GM03348 (cell line): ENCODE results near the gene HMG20A.

ENCODE experiments used
- DNase-seq: peaks from one replicate; pipeline ENCODE4 v3.0.0; 2012; ENCODE audit warnings: low spot score

The HMG20A gene

DNA sequence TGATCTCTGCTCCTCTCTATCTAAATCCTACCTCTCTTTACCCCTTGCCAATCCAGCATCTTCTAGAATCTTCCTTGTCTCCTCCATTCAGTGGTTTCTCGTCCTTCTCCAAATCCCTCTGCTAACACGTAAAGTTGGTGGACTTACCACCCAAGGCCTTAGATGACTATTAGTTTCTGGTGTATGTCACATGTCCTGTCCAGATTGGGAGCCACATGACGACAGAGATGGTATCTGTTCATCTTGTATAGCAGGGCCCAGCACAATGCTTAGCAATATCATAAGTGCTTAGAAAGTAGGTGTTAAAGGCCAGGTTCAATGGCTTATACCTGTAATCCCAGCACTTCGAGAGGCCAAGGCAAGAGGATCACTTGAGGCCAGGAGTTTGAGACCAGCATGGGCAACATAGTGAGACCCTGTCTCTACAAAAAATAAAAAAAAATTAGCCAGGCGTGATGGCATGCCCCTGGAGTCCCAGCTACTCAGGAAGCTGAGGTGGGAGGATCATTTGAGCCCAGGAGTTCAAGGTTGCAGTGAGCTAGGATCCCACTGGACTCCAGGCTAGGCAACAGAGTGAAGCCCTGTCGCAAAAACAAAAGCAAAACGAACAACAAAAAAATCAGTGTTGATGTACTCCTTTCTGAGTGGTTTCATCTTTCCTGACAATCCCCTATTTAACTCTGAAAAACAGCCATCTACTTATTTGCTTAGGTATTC, 81.8 kb downstream of the HMG20A start:
- no peak for DNase-seq

DNA sequence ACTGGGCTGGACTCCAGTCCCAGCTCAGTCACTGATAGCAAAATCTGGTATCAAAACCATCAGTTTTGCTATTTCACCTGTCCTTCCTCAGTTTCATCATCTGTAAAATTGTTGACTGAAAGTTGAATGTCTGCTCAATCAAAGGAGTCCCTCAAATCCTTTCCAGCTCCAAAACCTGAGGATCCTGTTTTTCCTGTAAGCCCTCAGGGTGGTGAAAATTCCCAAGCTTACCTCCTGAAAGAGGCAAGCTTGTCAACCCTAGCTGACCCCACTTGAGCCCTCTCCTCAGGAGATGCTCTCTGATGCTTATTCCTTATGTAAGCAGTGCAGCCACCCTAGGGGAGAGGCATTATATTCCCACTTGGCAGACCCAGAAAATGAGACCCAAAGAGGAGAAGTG, 82.6 kb downstream of the HMG20A start:
- DNase-seq = no peak

GRCh38 chr15:77503764-77504163, 83.1 kb downstream of the HMG20A start:
- DNase-seq = no peak

- no peak for DNase-seq
These were observed 83.6 kb downstream of the HMG20A start for GRCh38 chr15:77504306-77504705.

GRCh38 chr15:77504871-77505270, 84.2 kb downstream of the HMG20A start:
- no peak for DNase-seq

DNA sequence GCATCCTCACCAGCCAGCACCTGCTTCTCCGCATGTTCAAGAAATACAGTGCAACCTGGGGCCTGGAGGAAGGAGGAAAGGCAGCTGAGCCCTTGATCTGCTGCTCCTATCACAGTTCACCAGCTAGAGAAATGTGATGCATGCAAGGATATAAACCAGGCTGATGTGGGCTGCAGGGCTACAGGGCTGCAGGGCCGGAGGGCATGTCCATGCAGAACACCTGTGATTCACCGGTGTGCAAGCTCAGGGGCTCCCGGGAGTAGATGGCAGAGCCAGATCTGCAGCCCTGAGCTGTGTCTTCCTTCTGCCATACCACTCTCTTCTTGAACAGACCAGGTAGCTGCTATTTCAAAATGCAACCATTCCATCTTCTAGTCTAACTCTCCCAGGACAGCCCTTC, 84.9 kb downstream of the HMG20A start:
- no peak for DNase-seq

DNA sequence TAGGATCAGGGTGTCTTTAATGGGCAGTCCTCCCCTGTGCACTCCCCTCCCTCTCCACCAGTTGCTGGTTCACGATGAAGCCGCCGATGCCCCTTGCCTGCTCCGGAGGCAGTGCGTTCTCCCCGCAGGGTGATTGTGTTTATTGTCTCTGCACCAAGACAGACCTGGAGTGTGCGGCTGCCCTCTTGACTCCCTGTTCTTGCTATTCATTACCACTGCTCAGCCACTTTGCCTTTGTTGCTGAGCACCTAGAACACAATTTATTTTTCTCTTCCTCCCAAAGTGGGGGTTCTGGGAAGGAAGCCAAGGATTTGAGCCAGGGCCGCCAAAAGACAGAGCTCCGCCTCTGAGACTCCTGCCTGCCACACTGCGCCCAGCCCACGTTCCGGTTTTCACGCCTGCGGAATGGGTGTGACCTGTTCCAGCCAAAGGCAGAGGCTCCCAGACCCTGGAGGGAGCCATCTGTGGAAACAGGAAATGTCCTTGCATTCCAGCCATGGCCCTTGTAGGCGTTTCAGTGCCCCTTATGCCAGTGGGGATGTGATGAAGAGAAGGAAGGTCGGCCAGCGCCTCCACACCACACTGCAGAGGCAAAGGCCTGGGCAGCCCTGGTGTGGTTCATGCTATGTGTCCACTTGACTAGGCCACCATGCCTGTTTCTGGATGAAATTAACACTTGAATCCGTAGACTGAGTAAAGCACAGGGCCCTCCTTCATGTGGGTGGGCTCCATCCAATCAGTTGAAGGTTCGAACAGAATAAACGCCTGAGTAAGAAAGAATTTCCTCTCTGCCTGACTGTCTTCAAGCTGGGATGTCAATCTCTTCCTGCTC, 85.8 kb downstream of the HMG20A start:
- no peak for DNase-seq

DNA sequence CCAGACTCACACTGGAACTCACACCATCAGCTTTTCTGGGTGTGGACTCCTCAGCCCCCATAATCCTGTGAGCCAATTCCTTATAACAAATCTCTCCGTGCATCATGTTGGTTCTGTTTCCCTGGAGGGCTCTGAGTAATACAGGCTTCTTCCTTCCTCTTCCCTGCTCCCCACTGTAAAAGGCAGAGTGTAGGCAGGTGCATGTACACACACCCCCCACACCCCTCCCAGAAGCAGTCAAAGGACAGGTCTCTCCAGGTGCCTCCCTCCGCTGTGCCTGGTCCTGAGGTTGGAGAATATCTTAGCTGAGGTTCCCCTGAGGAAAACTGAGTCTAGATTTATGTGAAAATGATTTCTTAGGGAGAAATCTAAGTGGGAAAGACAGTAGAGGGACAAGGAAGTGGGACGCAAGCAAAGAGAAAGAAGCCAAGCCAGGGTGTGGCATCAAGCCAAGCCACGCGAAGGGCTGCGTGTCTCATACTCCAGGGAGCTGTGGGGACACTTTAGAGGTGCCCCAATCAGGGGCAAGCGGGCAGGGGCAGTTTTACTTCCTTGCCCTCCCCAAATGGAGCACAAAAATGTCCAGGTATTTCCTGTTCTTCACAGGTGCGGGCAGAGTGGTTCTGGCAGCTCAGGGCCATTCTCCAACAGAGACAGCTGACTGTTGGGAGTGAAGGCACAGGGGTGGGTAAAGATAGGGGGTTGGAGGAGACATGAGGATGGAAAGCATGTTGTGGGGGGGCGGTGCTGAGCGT, 86.6 kb downstream of the HMG20A start:
- DNase-seq = no peak

GRCh38 chr15:77507911-77508310, 87.2 kb downstream of the HMG20A start:
- peak; percentile 56 for DNase-seq

- peak; percentile 46 for DNase-seq
These were observed 88.0 kb downstream of the HMG20A start for GRCh38 chr15:77508541-77509243.

DNA sequence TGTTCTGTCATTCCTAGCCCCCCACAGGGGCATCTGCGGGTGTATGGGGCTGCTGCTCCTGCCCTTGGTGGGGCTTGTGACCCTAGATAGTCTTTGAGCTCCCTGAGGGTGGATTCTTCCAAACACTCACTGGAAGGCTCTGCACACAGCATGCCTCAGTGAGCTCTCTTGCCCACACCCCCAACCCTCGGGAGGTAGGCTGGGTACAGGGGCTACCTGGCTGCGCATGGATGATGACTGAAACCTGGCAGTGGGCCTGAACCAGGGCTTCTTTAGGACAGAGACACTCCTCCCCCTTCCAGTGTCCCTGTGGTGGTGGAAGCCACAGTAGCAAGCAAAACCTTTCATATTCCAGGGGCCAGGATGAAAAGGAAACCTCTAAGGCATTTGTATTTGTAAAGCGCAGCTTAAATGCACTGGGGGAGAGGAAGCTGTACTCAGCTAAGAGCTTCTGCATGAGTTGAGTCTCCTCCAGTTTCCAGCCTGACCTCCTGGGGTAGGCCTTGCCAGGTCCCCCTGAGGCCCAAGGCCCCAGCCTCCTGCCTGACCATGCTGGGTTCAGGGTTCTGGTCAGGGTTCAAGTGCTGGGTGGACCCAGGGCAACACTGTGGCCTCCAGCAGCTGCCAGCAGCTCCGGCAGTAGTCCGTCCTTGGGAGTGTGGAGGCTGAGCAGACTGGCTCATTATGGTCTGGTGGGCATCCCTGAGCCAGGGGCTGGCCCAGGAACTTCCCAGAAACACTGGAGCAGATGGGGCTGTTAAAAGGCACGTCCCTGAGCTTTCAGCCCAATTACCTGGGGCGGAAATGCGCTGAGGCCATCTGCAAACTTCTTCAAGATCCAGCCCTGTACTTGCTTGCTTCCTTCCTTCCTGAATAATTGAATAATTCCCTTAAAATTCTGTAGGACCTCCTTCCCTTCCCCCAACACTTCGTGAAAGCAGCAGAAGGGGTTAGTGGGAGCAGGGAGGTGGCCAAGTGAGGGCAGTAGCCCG, 89.7 kb downstream of the HMG20A start:
- no peak for DNase-seq

DNA sequence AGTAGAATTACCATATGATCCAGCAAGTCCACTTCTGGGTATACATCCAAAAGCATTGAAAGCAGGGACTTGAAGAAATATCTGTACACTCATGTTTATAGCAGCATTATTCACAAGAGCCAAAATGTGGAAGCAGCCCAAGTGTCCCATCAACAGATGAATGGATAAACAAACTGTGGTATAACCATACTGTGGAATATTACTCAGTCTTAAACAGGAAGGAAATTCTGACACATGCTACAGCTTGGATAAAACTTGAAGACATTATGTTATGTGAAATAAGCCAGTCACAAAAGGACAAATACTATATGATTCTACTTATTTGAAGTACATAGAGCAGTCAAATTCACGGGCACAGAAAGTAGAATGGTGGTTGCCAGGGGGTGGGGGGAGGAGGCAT, 91.2 kb downstream of the HMG20A start:
- no peak for DNase-seq

DNA sequence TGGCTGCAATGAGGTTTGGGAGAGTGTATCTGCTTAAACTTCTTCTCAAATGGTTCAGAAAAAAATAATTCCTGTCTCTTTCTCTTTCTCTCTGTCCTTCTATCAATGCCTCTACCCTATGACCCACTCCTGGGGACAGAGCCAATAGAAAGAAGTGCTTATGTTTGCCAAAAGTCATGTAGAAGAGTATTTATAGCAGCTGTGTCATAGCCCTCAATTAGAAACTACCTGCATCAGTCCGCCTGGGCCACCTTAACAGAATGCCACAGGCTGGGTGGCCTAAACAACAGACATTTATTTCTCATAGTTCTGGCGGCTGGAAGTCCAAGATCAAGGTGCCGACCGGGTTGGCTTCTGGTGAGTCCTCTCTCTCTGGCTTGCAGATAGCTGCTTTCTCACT, 92.5 kb downstream of the HMG20A start:
- DNase-seq = no peak

DNA sequence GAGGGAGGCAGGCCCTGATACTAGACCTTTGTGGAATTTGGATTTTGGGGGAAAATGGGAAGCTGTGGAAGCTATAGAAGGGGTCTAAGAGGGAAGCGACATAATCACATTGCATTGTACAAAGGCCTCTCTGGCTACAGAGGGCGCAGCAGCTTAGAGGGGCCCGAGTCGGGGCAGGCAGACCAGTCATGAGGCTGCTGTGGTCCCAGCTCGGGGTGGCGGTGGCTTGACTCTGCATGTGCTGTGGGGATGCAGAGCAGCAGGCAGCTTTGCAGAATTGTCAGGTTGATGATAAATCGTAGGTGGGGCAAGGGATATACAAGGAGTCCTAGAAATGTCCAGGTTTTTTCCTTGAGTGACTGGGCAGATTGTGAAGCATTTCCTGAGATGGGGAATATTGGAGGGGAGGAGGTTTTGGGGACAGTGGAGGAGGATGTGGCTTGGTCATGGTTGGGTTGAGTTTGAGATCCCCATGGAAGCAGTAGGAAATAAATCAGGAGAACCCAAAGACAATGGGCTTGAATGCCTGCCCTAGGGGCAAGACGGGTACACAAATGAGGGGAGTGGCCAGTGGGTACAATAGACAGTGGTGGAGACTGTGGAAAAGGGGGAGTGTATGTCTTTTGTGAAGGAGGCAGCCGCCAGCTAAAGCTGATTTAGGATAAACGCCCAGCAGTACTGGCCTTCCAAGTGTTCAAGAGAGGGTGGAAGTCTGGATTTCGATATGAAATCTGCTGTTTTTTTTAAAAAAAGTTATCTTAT, 94.1 kb downstream of the HMG20A start:
- no peak for DNase-seq

- no peak for DNase-seq
These were observed 94.9 kb downstream of the HMG20A start for GRCh38 chr15:77515613-77516012.

DNA sequence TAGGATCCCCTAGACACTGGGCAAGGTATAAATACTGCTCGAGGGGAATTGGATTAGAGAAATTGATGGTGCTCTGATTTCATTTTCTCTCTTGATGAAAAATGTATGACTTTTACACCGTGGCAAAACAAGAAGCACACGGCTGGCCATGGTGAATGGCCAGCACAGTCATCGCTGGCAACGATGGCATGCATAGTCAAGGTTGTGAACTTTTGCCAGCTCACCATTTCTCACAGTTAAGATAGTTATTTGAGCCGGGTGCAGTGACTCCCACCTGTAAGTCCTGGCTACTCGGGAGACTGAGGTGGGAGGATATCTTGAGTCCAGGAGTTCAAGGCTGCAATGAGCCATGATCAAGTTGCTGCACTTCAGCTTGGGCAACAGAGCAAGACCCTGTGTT, 95.4 kb downstream of the HMG20A start:
- DNase-seq = no peak

- no peak for DNase-seq
These were observed 96.1 kb downstream of the HMG20A start for GRCh38 chr15:77516786-77517185.

DNA sequence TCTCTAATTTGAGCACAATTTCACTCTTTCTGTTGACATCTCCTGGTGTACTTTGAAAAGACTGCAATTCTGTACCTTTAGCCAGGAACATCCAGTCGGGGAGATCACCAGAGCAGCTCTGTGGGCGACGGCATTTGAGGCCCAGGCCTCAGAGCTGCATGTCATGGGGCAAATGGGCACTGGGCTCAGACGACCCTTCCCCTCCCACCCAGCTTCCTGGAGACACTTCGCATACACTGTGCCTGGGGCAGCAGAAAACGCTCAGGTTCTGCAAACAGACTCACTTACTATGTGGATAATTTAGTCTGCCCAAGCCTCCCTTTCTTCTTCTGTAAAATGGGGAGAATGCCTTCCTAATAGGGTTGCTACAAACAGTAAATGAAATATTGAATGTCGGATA, 96.9 kb downstream of the HMG20A start:
- no peak for DNase-seq

- no peak for DNase-seq
These were observed 97.8 kb downstream of the HMG20A start for GRCh38 chr15:77518458-77518857.

GRCh38 chr15:77519540-77519939, 98.9 kb downstream of the HMG20A start:
- no peak for DNase-seq
